GM19463 (cell line): Measurements from ENCODE around the gene HYAL1.
"Not testable (repeated sequence)": the region's sequence is repeated elsewhere in the genome, so short reads cannot be mapped to it uniquely, and the experiment has no call there.

Experiments
- ATAC-seq: cut with Tn5 transposase; IDR thresholded peaks from one replicate; pipeline ENCODE4 v1.9.1; 2021; ENCODE audit warnings: mild to moderate bottlenecking, moderate library complexity; ENCODE audit not compliant: unreplicated experiment

The HYAL1 gene

DNA sequence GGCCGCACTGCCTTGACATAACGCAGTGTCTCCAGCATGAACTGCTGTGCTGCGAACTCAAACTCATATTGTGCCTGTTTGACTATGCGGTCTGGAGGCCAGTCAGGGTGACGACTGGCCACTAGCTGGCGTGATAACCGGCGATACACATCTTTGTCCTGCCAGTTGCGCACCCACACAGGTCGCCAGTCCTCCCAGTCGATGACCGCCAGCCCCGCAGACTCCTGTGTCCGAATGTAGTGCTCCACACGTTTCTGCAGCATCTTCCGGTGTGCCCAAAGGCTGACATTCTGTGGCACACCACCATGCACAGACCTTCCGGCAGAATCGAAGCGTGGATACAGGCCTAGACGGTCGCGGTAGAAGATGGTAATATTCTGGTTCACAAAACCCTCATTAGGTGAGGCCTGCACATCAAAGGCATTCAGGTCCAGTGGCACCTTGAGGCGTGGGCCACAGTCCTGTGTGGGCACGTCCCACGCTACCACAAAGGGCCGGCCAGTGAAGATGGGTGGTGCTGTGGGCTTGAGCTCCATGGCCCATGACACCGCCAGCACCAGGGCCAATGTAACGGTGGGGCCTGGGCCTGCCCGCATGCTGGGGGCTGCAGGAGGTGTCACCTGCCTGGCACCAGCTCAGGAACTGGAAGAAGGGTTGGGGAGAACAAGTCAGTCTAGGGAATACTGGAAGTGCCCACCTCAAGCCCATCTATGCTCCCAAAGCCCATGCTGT lies 16.7 kb upstream of the HYAL1 start:
- ATAC-seq, result no peak

DNA sequence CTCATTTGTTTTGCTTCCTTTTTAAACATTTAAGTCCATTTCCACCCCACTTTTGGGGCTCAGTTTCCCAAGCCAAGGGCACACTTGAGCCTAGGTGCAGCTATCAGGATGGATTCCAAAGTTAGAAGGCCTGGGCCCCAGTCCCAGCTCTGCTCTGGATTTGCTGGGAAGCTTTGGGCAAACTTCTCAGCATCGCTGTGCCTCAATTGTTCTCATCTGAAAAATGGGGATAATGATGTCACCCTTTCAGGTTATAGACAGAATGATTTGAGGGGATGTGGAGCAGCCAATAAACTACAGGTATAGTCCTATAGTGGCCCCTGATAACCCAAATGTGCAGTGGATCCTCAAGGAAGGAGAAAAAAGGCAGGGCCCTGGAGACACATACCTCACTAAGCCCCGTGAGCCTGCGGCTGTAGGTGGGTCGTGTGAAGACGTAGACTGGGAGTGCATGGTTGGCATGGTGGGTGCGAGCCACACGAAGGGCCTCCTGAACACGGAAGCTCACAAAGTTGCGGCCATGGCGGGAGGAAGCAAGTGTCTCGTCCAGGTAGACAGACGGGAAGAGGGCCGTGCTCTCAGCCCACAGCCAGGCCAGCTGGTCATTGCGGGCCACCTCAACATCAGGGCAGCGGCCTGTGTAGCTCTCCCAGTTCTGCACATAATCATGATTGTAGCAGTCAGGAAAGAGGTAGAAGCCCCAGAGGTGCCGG lies 16.0 kb upstream of the HYAL1 start:
- ATAC-seq, result no peak

DNA sequence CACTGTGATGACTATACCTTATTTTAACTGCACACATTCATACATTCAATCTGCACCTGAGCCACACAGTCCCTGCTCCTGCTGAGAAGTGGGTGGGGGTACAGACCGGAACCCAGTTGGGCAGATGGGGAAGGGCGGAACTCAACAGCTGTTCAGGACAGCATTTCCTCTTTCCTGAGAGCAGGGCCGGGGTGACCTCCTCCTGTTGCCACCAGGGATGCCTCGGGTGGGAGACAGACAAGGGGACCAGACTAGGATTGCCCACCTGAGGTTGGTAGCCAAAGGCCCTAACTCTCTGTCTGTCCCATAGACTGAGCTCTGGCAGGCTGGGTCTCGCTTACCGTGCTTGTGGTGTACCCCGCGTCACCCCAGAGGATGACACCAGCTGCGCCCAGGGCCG lies 15.2 kb upstream of the HYAL1 start:
- ATAC-seq, result no peak

DNA sequence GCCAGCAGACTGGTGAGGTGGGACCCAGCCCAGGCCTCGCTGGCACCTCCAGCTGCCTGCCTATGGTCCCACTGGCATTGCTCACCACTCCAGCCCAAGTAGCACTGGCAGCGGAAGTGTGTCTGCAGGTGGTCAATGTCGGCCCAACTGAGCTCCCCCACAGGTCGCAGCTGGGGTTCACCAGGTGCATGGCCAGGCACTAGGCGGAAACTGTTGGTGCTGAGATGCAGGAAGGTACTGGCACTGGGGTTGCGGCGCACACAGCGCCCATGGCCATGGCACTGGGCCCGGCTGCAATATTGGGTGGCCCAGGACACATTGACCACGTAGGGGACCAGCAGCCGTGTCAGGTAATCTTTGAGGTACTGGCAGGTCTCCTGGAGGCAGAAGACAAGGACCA lies 14.8 kb upstream of the HYAL1 start:
- no peak for ATAC-seq

DNA sequence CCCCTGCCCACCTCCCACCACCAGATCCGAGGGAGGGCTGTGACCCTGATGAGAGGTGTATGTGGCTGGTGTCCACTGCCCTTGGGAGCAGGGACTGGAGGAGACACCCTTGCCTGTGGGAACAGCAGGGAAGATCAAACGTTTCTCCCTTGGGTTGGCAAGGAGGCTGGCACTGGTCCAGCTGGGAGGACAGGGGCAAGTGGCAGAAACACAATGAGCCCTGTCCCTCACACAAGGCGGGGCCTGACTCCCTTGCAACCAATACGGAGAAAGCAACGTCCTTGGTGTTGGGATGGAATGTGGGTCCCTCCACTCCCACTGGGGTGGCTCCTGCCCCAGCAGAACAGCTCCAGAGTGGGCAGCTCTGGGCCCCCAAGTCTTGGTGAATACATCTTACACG lies 13.9 kb upstream of the HYAL1 start:
- ATAC-seq, result no peak

DNA sequence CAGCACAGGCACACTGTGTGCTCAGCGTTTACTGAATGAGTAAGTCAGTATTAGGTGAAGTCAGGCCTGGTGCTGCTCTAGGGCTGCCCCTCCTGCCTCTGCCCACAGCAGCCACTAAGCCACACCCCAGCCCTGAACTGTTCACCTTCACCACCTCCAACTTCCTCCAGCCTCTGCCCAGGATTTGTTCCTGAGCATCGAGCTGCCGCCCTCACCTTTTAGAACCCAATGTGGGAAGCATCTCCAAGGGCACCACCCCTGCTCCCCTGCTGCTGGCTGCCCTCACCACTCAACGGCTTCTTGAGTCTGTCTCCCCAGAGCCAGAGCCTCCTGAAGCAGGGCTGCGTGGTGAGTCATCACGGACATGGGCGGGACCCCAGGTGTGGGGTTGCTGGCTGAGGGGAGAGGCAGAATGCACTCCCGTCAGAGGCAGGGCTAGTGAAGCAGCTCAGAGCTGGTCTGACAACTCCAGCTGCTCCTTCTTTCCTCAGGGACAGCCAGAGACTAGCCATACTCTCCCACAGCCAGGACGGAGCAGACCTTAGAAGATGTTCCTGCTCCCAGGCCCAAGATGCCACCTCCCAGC lies 13.4 kb upstream of the HYAL1 start:
- no peak for ATAC-seq

DNA sequence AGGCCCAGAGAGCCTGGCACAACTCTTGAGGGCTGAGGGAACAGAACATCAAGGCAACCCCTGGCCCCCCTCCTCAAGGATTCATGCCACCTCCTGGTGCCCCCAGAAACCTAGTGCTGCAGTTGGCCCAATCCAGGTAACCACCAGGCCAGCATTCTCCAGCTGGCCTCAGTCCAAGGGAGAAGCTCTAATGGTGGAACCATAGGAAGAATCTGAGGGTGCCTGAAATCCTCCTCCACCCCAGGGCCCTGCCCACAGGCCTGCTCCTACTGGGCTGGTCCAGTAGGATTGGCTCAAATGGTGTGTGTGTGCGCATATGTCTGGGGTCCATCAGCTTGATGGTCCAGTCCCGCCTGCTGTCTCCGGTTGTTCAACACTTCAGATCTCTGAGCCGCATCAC lies 11.4 kb upstream of the HYAL1 start:
- no peak for ATAC-seq

DNA sequence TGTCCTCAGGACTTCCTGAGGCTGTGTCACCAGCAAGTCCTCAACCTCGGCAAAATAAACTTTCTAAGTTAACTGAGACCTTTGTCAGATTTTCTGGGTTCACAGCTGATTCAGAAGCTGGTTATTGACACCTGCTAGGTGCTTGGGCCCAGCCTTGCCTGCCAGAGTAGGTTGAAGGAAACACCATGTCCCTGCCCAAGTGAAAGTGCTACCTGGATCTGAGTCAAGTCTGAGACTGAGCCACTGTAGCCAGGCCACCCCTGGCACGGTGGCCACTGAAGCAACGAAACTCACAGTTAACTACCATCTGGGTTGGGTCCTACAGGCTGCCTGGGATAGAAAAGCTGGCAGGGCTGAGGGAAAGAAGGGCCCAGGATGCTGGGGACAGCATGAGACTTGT lies 11.0 kb upstream of the HYAL1 start:
- no peak for ATAC-seq

DNA sequence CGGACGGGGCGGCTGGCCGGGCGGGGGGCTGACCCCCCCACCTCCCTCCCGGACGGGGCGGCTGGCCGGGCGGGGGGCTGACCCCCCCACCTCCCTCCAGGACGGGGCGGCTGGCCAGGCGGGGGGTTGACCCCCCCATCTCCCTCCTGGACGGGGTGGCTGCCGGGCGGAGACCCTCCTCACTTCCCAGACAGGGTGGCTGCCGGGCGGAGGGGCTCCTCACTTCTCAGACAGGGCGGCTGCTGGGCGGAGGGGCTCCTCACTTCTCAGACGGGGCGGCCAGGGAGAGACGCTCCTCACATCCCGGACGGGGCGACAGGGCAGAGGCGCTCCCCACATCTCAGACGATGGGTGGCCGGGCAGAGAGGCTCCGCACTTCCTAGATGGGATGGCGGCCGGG lies 8.7 kb upstream of the HYAL1 start:
- not testable (repeated sequence) for ATAC-seq

DNA sequence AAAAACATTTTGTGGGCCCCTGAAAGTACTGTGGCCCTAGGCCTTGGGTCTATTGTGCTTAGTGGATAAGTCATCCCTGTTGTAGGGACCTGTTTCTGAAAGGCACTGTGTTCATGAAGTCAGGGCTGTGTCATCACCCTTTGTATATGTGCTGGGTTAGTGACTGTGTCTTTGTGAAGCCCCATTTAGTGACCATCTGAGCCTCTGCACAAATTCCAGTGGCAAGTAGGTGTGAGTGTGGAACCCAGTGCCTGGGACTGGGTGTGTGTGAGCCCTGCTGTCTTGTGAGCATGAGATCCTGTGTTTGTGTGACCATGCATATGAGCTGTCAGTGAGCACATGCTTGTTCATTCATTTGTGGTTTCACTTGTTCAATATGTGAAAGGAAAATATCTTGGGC lies 1.2 kb upstream of the HYAL1 start:
- no peak for ATAC-seq

DNA sequence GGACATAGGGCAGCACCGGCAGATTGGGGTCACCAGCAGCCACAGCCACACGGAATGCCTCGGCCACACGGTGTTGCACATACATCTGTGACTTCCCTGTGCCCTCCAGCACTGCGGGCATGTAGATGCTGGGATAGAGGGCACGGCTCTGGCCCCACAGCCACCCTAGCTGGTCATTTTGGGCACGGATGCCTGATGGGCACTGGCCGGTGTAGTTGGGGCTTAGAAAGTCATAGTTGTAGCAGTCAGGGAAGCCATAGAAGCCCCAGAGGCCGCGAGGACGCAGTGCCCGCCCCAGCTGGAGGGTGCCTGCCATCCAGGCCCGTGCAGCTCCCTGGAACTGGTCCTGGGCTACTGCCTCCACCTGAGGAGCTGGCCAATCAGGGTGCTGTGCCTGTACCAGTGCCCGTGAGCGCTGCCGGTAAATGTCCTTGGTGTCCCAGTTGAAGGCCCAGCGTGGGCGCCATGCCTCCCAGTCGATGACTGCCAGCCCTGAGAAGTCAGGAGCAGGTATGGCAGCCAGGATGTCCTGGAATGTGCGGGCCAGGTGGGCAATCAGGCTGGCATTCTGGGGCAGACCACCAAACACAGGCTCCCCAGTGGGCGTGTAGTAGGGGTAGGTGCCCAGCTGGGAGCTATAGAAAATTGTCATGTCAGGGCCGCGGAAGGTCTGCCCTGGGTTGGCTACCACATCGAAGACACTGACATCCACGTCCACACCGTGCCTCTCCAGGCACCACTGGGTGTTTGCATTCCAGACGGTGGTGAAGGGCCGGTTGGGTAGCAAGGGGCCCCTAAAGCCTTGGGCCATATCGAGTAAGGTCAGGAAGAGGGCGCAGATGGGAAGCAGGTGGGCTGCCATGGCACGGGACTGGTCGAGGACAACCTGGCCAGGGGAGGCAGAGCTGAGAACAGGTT lies 1.0 kb downstream of the HYAL1 start:
- no peak for ATAC-seq

DNA sequence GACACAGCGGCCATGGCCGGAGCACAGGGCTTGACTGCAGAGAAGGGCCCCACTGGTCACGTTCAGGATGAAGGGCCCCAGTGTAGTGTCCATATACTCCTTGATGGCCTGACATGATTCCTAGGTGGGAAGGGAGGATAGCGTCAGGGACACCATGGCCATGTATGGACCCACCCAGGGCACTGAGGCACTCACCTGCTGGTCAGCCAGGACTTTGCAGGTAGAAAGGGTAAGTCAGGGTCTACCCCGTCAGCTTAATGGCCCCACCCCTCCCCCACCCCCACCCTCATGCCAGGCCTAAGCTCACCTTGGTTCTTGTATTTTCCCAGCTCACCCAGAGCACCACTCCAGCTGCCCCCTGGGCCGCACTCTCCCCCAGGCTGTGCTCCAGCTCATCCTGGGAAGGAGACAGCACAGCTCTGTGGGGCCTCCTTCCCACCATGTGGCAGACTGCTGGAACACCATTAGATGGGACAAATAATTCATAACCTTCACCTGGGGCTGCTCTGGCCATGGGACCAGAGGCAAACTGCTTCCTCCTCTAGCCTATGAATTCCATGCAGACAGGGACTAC lies 2.6 kb downstream of the HYAL1 start:
- no peak for ATAC-seq

DNA sequence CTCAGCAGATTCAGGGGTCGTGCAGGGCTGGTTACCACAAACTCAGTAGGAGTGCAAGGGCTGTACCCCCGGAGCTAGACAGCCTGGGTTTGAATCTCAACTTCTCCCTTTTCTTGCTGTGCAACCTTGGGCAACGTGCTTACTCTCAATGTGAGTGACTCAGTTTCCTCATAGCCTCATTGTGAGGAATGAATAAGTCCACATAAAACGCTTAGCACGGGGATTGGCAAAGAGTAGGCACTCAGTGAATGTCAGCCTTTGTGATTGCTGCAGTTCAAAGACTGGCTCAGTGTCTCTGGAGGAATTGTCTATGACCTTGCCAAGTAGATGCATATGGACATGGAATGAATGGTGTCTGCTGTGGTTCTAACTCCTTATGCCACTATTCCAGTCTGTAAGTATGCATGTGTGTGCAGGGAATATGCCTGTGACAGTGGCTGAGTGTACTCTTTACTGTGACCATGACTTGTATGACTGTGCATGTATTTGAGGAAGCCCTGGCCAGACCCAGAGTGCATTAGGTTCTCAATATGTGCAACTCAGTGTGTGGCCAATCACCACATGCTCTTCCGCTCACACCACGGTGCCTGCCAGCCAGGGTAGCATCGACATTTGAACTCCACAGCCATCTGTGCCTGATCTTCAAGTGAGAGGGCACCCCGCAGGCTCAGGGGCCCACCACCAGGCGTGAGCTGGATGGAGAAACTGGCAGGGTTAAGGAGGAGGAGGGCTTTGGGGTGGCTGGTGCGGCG lies 3.3 kb downstream of the HYAL1 start:
- no peak for ATAC-seq

DNA sequence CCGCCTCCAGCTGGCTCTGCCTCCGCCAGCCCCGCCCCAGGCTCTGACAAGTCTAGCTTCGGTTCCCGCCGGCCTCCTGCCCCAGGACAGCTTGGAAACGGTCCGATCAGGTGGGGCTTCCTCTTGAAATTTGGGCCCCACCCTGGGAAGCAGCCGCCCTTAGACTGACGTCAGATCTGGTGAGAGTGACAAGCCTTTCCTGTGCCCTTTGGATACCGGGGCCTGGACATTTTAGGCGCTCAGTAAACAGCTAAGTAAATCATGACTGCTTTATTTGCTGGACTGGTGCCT lies 3.8 kb downstream of the HYAL1 start:
- no peak for ATAC-seq

DNA sequence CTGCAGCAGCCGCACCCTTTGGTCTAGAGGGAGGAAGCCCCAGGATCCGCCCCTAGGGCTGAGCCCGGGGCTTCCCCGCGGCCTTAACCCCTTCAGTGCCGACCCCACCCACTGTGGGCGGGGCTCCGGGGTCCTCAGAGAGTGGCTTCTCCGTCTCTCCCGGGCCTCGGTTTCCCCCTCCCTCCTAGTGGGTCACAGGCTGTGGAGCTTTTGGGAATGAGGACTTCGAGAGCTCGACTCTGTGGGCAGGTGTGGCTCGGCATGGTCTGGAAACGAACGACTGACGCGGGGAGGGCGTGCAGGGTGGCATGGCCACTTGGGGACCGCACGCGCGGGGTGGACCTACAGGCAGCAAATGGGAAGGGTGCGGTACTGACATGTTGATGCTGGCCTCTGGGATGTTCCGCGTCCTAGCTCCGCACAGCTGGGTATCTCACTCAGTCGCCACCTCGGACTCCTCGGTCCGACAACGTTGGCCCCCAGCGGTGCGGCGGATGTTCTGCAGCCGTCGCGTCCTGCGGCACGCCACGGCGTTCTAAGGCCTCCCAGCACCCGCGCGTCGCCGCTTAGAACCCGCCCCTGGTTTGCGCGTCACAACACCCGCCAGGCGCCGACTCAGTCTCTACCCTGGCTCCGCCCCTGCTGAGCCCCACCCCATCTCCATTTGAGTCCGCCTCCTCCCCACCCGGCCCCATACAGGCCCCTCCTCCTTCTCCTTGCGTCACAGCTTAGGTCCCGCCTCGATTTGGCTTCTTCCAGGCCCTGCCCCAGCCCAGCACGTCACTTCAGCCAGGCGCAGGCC lies 4.3 kb downstream of the HYAL1 start, which contains the start of the genes HYAL3 and NAA80:
HYAL3 (minus strand) TSS at position 570 of the 802 bp plus-strand sequence. CDS start 3,803 bp downstream, outside the sequence.
NAA80 (minus strand) TSS at position 570 of the 802 bp plus-strand sequence. CDS start 1,942 bp downstream, outside the sequence.
- ATAC-seq, result peak; percentile 85

DNA sequence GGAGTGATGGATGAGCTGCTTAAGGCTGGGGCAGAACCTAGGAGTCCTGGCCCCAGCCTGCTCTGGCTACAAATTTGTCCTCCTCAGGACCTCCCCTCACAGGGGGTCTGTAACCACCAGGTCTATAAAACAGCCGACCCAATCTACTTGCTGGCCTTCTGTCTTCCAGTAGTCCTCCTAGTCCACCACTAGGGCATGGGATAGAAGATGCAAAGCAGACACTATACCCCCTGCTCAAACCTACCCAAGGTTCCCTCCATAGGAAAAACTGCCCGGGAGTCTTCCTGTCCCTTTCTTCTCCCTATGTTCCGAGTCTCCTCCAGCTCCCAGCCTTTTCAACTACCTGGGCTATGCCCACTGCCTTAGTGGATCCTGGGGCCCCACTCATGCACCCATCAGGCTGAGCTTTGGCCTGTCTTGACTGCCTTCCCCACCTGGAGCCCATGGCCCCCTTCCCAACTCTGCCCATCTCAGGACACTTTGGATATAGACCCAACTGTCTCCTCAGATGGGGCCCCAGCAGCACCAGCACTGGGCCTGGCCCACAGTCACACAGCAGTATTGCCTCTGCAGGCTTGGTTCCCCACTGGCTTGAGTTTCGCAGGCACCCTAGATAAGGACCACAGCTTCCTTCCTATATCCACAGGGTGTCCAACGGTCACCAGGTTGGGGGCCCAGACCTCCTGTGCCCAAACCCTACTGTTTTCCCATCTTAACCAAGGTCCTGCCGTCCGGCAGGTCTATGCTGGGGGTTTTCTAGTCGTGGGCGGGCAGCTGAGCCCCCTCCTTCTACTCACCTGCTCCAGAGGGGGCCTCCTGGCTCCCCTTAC lies 5.3 kb downstream of the HYAL1 start:
- ATAC-seq, result no peak

DNA sequence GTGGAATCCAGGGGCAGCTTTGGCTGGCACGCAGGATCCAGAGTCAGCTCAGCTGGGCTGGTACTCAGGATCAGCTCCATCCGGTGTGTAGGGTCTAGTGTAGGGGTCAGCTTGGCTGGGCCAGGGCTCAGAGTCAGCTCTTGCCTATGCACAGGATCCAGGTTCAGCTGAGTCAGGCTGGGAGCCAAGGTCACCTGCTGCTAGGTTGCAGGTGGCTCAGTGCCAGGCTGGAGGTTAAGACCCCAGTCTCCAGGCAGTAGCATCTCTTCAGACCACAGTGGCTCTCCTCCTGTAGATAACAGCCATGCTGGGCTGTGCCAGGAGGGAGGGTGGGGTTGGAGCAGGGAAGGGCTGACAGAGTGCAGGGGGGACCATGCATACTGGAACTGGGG lies 6.0 kb downstream of the HYAL1 start:
- ATAC-seq, result no peak

DNA sequence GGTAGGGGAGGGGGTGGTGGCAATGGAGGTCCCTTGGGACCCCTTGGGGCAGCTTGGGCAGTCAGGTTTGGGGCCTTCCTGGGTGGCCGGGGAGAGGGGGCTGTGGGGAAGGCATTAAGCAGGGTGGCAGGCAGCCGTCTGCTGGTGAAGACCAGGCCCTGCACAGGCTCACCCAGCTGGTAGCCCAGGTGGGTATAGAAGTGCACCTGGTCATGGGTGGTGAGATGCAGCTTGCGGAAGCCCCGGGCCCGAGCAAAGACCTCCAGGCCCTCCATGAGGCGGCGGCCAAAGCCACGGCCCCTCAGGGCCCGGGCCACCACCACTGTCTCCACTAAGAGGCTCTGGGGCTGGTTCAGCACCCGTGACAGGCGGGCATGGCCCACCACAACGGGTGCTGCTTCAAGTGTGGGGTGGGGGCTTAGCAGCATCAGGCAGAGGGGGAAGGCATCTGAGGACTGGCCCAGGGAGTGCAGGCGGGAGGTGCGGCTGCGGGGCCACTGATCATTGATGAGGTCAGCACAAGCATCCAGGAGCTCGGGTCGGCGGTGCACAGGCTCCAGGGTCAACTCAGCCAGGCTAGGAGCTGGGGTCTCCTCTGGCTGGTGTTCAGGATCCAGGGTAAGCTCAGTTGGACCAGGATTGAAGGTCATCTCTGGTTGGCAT lies 6.5 kb downstream of the HYAL1 start:
- ATAC-seq, result no peak
